Small intestine (tissue), 7 donors: ENCODE measurements around the gene NCKAP5. TPM values are rescaled to one million over a fixed set of nuclear protein-coding genes. Genes with fewer than 3 reads are reported as not detected.

Experiments
- DNase-seq, 2 donors: peaks; one replicate each; pipeline versions ENCODE4 v3.0.0 to v3.0.0-alpha.2; 2013
- FAIRE-seq: peaks from 2 replicates; lab custom pipeline; 2012; peaks lifted over from hg19 to GRCh38; lab: Jason Lieb, UNC
- H3K27ac ChIP-seq, 3 donors: one replicate each; pipeline ENCODE4 v1.5.1; 2013; ENCODE audit warnings: low read length in 2 of 3, mild to moderate bottlenecking in 2 of 3, control low read depth in 1 of 3, inconsistent platforms in 1 of 3, low read depth in 1 of 3, moderate library complexity in 1 of 3
- H3K27me3 ChIP-seq, 3 donors: one replicate each; pipeline ENCODE4 v1.6.1; 2013; ENCODE audit warnings: low read length in 3 of 3, inconsistent platforms in 1 of 3; ENCODE audit not compliant: control insufficient read depth in 3 of 3, insufficient read depth in 3 of 3
- H3K36me3 ChIP-seq, 3 donors: one replicate each; pipeline ENCODE4 v1.6.1; 2013; ENCODE audit warnings: low read length in 3 of 3, inconsistent platforms in 1 of 3, low read depth in 1 of 3, mild to moderate bottlenecking in 1 of 3, moderate library complexity in 1 of 3; ENCODE audit not compliant: control insufficient read depth in 3 of 3, insufficient read depth in 2 of 3
- H3K4me1 ChIP-seq, 3 donors: one replicate each; pipeline ENCODE4 v1.6.1; 2013; ENCODE audit warnings: low read length in 2 of 3, inconsistent platforms in 1 of 3, low read depth in 1 of 3, mild to moderate bottlenecking in 1 of 3, moderate library complexity in 1 of 3; ENCODE audit not compliant: control insufficient read depth in 3 of 3, insufficient read depth in 2 of 3
- H3K4me3 ChIP-seq, 3 donors: one replicate each; pipeline ENCODE4 v1.5.1; 2013; ENCODE audit warnings: low read length in 3 of 3, control low read depth in 1 of 3, inconsistent platforms in 1 of 3, low read depth in 1 of 3, mild to moderate bottlenecking in 1 of 3, moderate library complexity in 1 of 3
- H3K9me3 ChIP-seq, 2 donors: one replicate each; pipeline ENCODE4 v1.6.1; 2013; ENCODE audit warnings: low read depth in 1 of 2, low read length in 1 of 2; ENCODE audit not compliant: control insufficient read depth in 2 of 2, insufficient read depth in 1 of 2
- WGBS, 3 donors: extraction: QIAGEN DNeasy Blood & Tissue Kit; methylation state at CpG; one replicate each; pipeline ENCODE4 v1.1.7; 2013; 5-methylcytosine and 5-hydroxymethylcytosine counted together
- polyA plus RNA-seq, 4 donors: library from polyadenylated mRNA; stranded (reverse) in 3 of 4; unstranded in 1 of 4; fragments of 200-250 nt in 3 of 4; fragments of 120-200 nt in 1 of 4; gene quantifications; one replicate each; pipeline versions ENCODE4 v1.2.1 to v1.2.3, GENCODE V29; 2013
- donor health status: healthy with polysubstance abuse.
- donor health status: control.
- donor health status: control.
- donor health status: Bipolar disorder and iron deficiency.
- donor health status: healthy.

Gene NCKAP5
- polyA plus RNA-seq, 4 donors, result 0.52 to 7.8 (median 6.5) TPM

- H3K4me3 ChIP-seq, result no peak overlapping the region
- WGBS, 3 donors, result 68 to 76% (median 70%) methylated on average over 6 of the region's 6 CpGs
- no peak overlapping the region for H3K27ac ChIP-seq
- no peak for FAIRE-seq
- peaks cover 0 to 5% (median 0%) of the 10 kb centered on the region in 3 donors for H3K4me1 ChIP-seq
- H3K36me3 ChIP-seq, result no peaks in the 10 kb centered on the region
- peak in 1 of 2 donors; percentile 48 for DNase-seq
- H3K27me3 ChIP-seq, result no peaks in the 10 kb centered on the region
- H3K9me3 ChIP-seq, result no peaks in the 10 kb centered on the region
Measured at GRCh38 chr2:132929786-132930185, 638.5 kb downstream of the NCKAP5 start.

GRCh38 chr2:132923787-132924186 lies 644.5 kb downstream of the NCKAP5 start:
- DNase-seq (no peak), FAIRE-seq (no peak)
- Histone ChIP-seq H3K36me3 (no peaks in the 10 kb centered on the region), H3K27ac (no peak overlapping the region), H3K27me3 (no peaks in the 10 kb centered on the region), H3K4me3 (no peak overlapping the region), H3K9me3 (no peaks in the 10 kb centered on the region), H3K4me1 (no peaks in the 10 kb centered on the region)
- WGBS, 3 donors, result 51 to 88% (median 74%) methylated on average over 3 of the region's 3 CpGs

- H3K9me3 ChIP-seq, result no peaks in the 10 kb centered on the region
- FAIRE-seq (no peak), DNase-seq (no peak)
- no peak overlapping the region for H3K4me3 ChIP-seq
- H3K36me3 ChIP-seq, result no peaks in the 10 kb centered on the region
- no peak overlapping the region for H3K27ac ChIP-seq
- 70 to 79% (median 75%) methylated on average over 6 of the region's 6 CpGs for WGBS, 3 donors
- no peaks in the 10 kb centered on the region for H3K27me3 ChIP-seq
- H3K4me1 ChIP-seq, result no peaks in the 10 kb centered on the region
Measured at GRCh38 chr2:132915812-132916549, 652.3 kb downstream of the NCKAP5 start.

GRCh38 chr2:132911726-132912724 lies 656.2 kb downstream of the NCKAP5 start:
- no peaks in the 10 kb centered on the region for H3K9me3 ChIP-seq
- 63 to 85% (median 71%) methylated on average over 8 of the region's 8 CpGs for WGBS, 3 donors
- no peaks in the 10 kb centered on the region for H3K27me3 ChIP-seq
- no peak for FAIRE-seq
- no peak overlapping the region for H3K4me3 ChIP-seq
- H3K36me3 ChIP-seq, result no peaks in the 10 kb centered on the region
- H3K27ac ChIP-seq, result no peak overlapping the region
- no peaks in the 10 kb centered on the region for H3K4me1 ChIP-seq
- peak in 1 of 2 donors; percentile 7 for DNase-seq

- no peaks in the 10 kb centered on the region for H3K4me1 ChIP-seq
- FAIRE-seq (no peak), DNase-seq (no peak)
- no peaks in the 10 kb centered on the region for H3K27me3 ChIP-seq
- H3K36me3 ChIP-seq, result no peaks in the 10 kb centered on the region
- H3K9me3 ChIP-seq, result no peaks in the 10 kb centered on the region
- H3K4me3 ChIP-seq, result no peak overlapping the region
- H3K27ac ChIP-seq, result no peak overlapping the region
Measured at GRCh38 chr2:132910432-132910831, 657.8 kb downstream of the NCKAP5 start.

- Histone ChIP-seq H3K27ac (no peak overlapping the region), H3K36me3 (no peaks in the 10 kb centered on the region), H3K4me1 (no peaks in the 10 kb centered on the region), H3K4me3 (no peak overlapping the region), H3K9me3 (no peaks in the 10 kb centered on the region), H3K27me3 (no peaks in the 10 kb centered on the region)
- FAIRE-seq (no peak), DNase-seq (no peak)
- 73 to 87% (median 76%) methylated on average over 2 of the region's 2 CpGs for WGBS, 3 donors
Measured at GRCh38 chr2:132909427-132909826, 658.8 kb downstream of the NCKAP5 start.

GRCh38 chr2:132904142-132904842 lies 664.0 kb downstream of the NCKAP5 start:
- FAIRE-seq (no peak), DNase-seq (no peak)
- Histone ChIP-seq H3K27ac (no peak overlapping the region), H3K4me1 (no peaks in the 10 kb centered on the region), H3K36me3 (no peaks in the 10 kb centered on the region), H3K9me3 (no peaks in the 10 kb centered on the region), H3K4me3 (no peak overlapping the region), H3K27me3 (no peaks in the 10 kb centered on the region)
- WGBS, 3 donors, result 85 to 93% (median 91%) methylated on average over 7 of the region's 7 CpGs

GRCh38 chr2:132902626-132903025 lies 665.6 kb downstream of the NCKAP5 start:
- no peaks in the 10 kb centered on the region for H3K27me3 ChIP-seq
- H3K36me3 ChIP-seq, result no peaks in the 10 kb centered on the region
- 92 to 95% (median 92%) methylated on average over 4 of the region's 4 CpGs for WGBS, 3 donors
- no peak for DNase-seq
- no peak overlapping the region for H3K4me3 ChIP-seq
- no peaks in the 10 kb centered on the region for H3K9me3 ChIP-seq
- no peaks in the 10 kb centered on the region for H3K4me1 ChIP-seq
- FAIRE-seq, result no peak
- H3K27ac ChIP-seq, result no peak overlapping the region
